Lung microvascular endothelial cell (primary cell): ENCODE results near the gene MAP2K6. TPM values are rescaled to one million over a fixed set of nuclear protein-coding genes. Genes with fewer than 3 reads are reported as not detected.

Experiments used
- DNase-seq, 2 donors: peaks; one replicate each; pipeline versions ENCODE4 v3.0.0 to v3.0.0-alpha.2; 2010; ENCODE audit warnings: low read depth in 2 of 2
- total RNA-seq: library from RNA; depleted of rRNA; stranded (reverse); fragments of >200 nt; gene quantifications from 2 replicates; pipeline ENCODE4 v1.2.1, GENCODE V29; 2014

MAP2K6 gene
- total RNA-seq, 1 donor from 2014 or later = 2.8 TPM

- DNase-seq = no peak
Observed at GRCh38 chr17:69425978-69426377, 11.5 kb downstream of the MAP2K6 start.

- no peak for DNase-seq
Observed at GRCh38 chr17:69427486-69428197, 13.1 kb downstream of the MAP2K6 start.

GRCh38 chr17:69428252-69428980, 13.9 kb downstream of the MAP2K6 start:
- DNase-seq = peak in 1 of 2 donors; percentile 29

- peak; percentile 56 to 84 for DNase-seq
Observed at GRCh38 chr17:69430488-69430887, 16.0 kb downstream of the MAP2K6 start.

- no peak for DNase-seq
Observed at GRCh38 chr17:69431835-69432234, 17.3 kb downstream of the MAP2K6 start.

- DNase-seq = no peak
Observed at GRCh38 chr17:69433093-69433492, 18.6 kb downstream of the MAP2K6 start.

- peak; percentile 70 to 88 for DNase-seq
Observed at GRCh38 chr17:69434164-69434579, 19.7 kb downstream of the MAP2K6 start.

- no peak for DNase-seq
Observed at GRCh38 chr17:69435971-69436696, 21.6 kb downstream of the MAP2K6 start.

- DNase-seq = no peak
Observed at GRCh38 chr17:69437475-69437874, 23.0 kb downstream of the MAP2K6 start.

GRCh38 chr17:69438776-69439175, 24.3 kb downstream of the MAP2K6 start:
- DNase-seq = no peak

- DNase-seq = no peak
Observed at GRCh38 chr17:69441179-69441578, 26.7 kb downstream of the MAP2K6 start.

- peak in 1 of 2 donors; percentile 9 for DNase-seq
Observed at GRCh38 chr17:69443138-69443537, 28.6 kb downstream of the MAP2K6 start.

GRCh38 chr17:69444023-69444422, 29.5 kb downstream of the MAP2K6 start:
- no peak for DNase-seq

- peak in 1 of 2 donors; percentile 77 for DNase-seq
Observed at GRCh38 chr17:69445132-69445531, 30.6 kb downstream of the MAP2K6 start.

GRCh38 chr17:69447726-69448125, 33.2 kb downstream of the MAP2K6 start:
- DNase-seq = no peak

- peak in 1 of 2 donors; percentile 43 for DNase-seq
Observed at GRCh38 chr17:69448431-69449102, 34.1 kb downstream of the MAP2K6 start.

GRCh38 chr17:69450131-69450530, 35.6 kb downstream of the MAP2K6 start:
- no peak for DNase-seq

GRCh38 chr17:69450918-69451317, 36.4 kb downstream of the MAP2K6 start:
- peak; percentile 54 to 89 for DNase-seq

GRCh38 chr17:69451416-69452394, 37.2 kb downstream of the MAP2K6 start:
- DNase-seq = no peak

- DNase-seq = no peak
Observed at GRCh38 chr17:69452664-69453260, 38.3 kb downstream of the MAP2K6 start.
